Right ventricle myocardium inferior (tissue), 1 donor: ENCODE measurements around the gene PARVA. TPM values are rescaled to one million over a fixed set of nuclear protein-coding genes. Genes with fewer than 3 reads are reported as not detected.
A peak's percentile ranks its signal among the peaks of the same experiment; 100 is the strongest.

Source experiments
- ATAC-seq: fragments of 200-7000 bp; cut with Tn5 transposase; one replicate; pipeline ENCODE4 v1.9.1; 2020; ENCODE audit warnings: mild to moderate bottlenecking, moderate library complexity
- DNase-seq: peaks from one replicate; pipeline ENCODE4 v3.0.0; 2021; ENCODE audit errors: missing footprints
- intact Hi-C: fragments of 100-400 bp; cut with DNase I; formaldehyde crosslinking; loops from one replicate; pipeline ENCODE4 v1.11.0; 2022
- total RNA-seq: library from RNA; stranded (reverse); fragmentation: NEBNext Ultra II Directional; extraction: Animal tissue kit (Norgen Biotek cat#: 25700); gene quantifications from one replicate; pipeline ENCODE4 v1.2.1, GENCODE V29; 2021
- donor health status: DM: no; HTN: yes; CAD: no; lungs with severe emphysema.

The PARVA gene
- total RNA-seq, 1 donor from 2014 or later: 65.3 TPM

DNA sequence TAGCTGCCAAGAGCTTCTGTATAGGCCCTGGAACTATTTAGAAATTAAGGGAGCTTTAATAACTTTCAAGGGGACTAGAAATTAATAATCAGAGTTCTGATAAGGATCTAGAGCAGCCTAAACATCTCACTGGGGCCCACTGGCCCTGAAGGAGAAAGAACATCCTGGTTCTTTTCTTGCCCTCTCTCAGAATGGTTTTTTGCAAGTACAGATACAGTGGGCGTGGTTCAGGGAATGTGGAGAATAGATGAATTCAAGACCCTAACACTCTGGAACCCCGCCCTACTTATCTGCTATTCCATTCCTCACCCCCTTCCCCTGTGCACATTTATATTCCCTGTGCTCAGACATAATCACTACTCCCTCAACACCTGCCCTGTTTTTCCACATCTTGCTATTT is 90.2 kb downstream of the PARVA start:
- ATAC-seq (no peak), DNase-seq (no peak)
- intact Hi-C loops: no loop called here

DNA sequence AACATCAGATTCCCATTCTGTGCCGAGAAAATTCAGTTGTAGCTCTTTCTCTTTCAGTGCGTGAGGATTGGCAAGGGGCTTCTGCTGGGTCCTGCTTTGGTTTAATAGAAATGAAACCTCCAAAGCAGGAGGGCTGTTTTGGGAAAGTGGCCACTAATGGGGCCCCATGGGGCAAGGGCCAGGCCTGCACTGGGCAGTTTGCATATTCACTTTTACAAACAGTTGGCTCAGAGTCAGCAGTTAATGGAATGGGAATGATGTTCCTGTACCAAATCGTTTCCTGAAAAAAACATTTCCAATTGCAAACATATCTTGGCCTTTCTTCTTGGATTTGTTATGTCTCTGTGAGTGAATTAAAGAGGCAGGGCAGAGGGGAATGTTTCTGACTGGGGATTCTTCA is 92.1 kb downstream of the PARVA start:
- intact Hi-C loops: no loop called here
- DNase-seq (no peak), ATAC-seq (peak; percentile 69)

DNA sequence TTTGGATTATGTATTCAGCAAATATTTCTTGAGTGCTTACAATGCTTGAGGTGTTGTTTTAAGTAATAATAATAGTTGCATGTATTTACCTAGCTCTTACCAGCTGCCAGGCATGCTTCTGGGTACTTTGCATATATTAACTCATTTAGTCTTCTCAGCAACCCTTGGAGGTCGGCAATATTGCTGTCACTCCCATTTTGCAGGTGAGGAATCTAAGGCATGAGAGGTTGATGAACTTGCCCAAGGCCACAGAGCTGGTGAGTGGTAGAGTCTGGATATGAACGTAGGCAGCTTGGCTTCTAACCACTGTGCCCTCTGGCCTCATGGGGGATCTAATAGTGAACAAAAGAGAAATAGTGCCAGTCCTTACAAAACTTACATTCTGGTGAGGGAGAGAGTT is 92.9 kb downstream of the PARVA start:
- DNase-seq: no peak
- no peak for ATAC-seq
- intact Hi-C loops: no loop called here

GRCh38 chr11:12472401-12473005 is 95.1 kb downstream of the PARVA start:
- no peak for ATAC-seq
- no peak for DNase-seq
- intact Hi-C loops: no loop called here

GRCh38 chr11:12473381-12473780 is 96.0 kb downstream of the PARVA start:
- ATAC-seq (no peak), DNase-seq (no peak)
- intact Hi-C loops: no loop called here

DNA sequence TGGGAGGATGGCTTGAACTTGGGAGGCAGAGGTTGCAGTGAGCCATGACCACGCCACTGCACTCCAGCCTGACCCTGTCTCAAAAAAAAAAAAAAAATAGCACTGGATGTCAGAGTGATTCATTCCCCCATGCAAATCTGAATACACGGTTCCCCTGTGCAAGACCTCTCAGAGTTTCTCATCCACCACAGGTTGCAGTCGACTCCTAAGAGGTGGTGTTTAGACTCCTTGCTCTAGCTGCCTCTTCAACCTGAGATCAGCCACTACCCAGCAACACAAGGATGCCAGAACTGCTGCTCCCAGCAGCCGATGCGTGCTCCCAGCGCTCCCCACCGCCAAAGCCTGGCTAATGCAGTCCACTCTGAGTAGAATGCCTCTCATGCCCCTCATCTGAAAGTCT is 97.5 kb downstream of the PARVA start:
- intact Hi-C loops: no loop called here
- DNase-seq: no peak

GRCh38 chr11:12478743-12479142 is 101.4 kb downstream of the PARVA start:
- DNase-seq: no peak
- intact Hi-C loops: no loop called here
- peak; percentile 38 for ATAC-seq

More for the DNA sequence above, 97.5 kb downstream of the PARVA start:
- no peak for ATAC-seq

DNA sequence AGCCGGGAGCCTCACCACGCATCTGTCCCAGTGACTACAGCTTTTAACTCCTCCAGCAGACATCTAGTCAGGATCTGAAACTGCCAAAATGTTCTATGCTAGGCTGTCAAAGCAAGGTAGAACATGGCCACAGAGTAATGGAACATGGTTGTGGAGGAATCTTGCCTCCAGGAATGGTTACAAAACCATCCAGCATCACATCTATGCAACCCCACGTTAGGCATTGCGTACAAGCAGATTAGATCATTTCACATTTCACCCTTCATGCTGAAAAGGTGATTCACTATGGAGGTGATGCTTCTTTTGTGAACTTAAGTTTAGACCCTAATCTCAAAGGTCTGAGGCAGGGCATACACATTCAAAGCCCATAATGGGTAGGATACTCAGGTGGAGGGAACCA is 103.0 kb downstream of the PARVA start:
- ATAC-seq: no peak
- no peak for DNase-seq
- intact Hi-C loops: loop anchor here (10.0 kb wide), 2 partner anchors 106 to 414 kb away; partner anchors contain the start of gene PARVA

GRCh38 chr11:12482839-12483238 is 105.5 kb downstream of the PARVA start:
- peak; percentile 77 for ATAC-seq

DNA sequence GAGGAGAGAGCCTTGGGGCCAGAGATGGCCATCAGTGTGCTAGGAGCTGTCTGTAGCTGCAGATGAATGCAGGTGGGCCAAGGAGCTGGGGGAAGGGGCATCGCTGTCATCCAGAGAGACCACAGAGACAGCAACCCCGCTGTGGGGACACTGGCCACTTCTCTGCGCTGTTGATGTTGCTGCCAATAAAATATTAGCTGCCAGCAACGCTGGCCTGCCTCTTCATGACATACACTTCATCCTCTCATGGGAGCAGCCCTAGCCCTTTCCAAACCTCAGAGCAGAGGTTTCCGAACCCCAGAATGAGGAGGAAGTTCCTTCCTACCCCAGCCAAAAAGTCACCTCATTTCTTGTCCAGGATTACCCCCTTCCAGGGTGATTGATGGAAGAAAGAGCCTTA is 106.2 kb downstream of the PARVA start:
- peak; percentile 74 for ATAC-seq
- intact Hi-C loops: loop anchor here (10.0 kb wide), 2 partner anchors 109 to 411 kb away; partner anchors contain the start of gene PARVA
- no peak for DNase-seq

More at GRCh38 chr11:12482839-12483238, 105.5 kb downstream of the PARVA start:
- no peak for DNase-seq
- intact Hi-C loops: loop anchor here (10.0 kb wide), 2 partner anchors 108 to 412 kb away; partner anchors contain the start of gene PARVA

DNA sequence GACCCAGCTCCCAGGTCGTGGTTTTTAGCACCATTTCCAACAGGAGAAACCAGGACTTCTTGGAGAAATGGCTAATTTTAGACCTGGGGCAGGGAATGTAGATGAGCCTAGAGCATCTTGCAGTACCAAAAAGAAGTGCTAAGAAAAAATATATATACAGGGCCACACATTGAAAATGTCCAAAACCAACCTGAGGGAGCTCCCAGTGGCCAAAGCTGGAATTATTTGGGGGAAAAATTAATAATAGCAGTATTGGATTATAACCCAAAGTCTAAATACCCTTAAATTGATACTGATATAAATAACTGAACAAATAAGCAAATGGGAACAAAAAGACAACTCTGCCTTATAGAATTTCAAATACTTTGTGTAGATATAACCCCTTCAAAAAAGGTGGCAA is 108.0 kb downstream of the PARVA start:
- ATAC-seq: no peak
- no peak for DNase-seq
- intact Hi-C loops: loop anchor here (10.0 kb wide), 2 partner anchors 111 to 409 kb away; partner anchors contain the start of gene PARVA

GRCh38 chr11:12489246-12489772 is 111.9 kb downstream of the PARVA start:
- intact Hi-C loops: loop anchor here (10.0 kb wide), 2 partner anchors 115 to 405 kb away; partner anchors contain the start of gene PARVA
- ATAC-seq (no peak), DNase-seq (no peak)

- DNase-seq (no peak), ATAC-seq (no peak)
- intact Hi-C loops: loop anchor here (5.0 kb wide), 1 partner anchor 103 kb away; no protein-coding TSS in a partner anchor
Measured at GRCh38 chr11:12494699-12495098, 117.3 kb downstream of the PARVA start.

DNA sequence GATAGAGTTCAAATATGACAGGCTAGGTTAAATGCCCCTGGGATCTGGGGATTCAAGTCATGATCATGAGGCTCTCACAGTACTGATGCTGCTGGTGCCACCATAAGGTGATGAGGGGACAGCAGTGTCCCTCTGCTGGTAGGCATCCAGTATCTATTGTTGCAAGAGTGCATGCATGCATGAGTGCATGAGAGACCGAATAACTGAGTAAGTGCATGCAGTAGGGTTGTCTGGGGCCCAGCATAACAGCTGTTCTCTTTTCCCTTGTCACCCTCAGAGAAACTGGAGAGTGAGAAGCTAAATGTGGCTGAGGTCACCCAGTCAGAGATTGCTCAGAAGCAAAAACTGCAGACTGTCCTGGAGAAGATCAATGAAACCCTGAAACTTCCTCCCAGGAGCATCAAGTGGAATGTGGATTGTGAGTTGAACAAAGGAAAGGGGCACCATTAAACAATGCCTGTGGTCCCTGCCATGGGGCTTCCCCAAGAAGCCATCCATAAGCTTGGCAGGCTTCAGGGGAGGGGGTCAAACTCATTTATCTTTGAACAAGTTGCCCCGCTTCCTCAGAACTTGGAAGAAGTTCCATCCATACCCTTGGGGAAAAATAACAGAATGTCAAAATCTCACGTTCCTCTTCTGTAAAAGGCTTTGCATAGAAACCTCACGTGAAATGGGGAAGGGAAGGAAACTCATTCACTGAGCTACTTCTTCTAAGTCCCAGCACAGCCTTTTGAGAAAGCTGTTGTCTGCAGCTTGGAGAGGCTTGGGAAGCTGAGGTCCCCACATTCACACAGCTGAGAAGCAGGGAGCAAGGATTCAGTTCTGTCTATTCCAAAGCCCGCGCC is 119.0 kb downstream of the PARVA start:
- DNase-seq (no peak), ATAC-seq (no peak)
- intact Hi-C loops: loop anchor here (5.0 kb wide), 1 partner anchor 101 kb away; no protein-coding TSS in a partner anchor

DNA sequence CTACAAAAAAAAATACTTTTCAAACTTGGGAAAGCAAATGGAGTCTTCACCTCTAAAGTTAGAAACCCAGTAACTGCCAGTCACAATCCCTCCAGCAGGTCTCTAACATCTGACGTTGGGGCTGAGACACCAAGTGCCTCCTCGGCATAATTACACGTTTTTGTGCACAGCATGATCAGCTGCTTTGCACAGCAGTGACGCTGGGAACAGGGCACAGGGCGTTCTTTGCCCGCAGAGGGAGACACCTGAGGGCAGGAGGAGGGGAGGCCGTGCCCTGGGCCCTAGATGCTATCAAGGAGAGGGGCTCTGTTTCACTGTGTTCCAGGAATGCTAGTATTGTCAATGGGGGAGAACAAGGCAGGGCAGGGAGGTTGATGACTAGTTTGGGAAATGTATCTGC is 120.1 kb downstream of the PARVA start:
- ATAC-seq: no peak
- no peak for DNase-seq
- intact Hi-C loops: loop anchor here (5.0 kb wide), 1 partner anchor 100 kb away; no protein-coding TSS in a partner anchor

DNA sequence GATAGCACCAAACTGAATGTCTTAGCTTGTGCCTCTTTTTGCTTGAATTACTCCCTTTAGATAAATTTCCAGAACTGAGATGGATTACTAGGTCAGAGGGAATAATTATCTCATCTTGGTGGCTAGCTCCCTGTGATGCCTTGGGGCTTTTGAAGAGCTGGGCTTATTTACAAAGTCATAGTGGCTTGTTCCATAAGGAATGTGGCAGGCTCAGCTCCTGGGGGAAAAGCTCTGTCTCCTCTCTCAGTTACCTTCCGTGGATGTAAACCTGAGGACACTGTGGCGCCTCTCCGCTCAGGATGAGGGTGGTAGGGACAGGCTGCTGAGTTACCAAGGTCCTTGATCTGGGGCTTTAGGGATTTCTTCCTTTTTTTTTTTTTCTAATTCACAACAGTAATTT is 121.7 kb downstream of the PARVA start:
- intact Hi-C loops: loop anchor here (5.0 kb wide), 1 partner anchor 98 kb away; no protein-coding TSS in a partner anchor
- no peak for DNase-seq
- no peak for ATAC-seq

DNA sequence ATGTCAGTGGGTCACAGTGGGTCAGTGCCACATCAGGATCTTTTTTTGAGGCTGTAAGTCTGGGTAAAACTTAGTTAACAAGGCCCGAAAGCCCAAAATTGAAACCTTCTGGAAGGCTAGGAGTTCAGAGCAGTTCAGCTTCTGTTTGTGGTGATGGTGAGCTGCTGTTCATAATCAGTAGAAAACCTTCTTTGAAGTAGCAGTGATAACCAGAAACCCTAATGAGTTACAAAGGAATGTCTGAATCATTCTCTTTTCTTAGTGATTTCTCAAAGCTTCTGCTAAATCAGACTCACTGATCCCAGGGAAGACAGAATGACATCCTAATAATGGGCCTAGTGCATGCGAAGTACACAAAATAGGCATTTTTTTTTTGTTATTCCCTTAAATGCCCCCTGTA is 124.7 kb downstream of the PARVA start:
- DNase-seq: no peak
- intact Hi-C loops: loop anchor here (10.0 kb wide), 1 partner anchor 167 kb away; no protein-coding TSS in a partner anchor
- ATAC-seq: no peak

DNA sequence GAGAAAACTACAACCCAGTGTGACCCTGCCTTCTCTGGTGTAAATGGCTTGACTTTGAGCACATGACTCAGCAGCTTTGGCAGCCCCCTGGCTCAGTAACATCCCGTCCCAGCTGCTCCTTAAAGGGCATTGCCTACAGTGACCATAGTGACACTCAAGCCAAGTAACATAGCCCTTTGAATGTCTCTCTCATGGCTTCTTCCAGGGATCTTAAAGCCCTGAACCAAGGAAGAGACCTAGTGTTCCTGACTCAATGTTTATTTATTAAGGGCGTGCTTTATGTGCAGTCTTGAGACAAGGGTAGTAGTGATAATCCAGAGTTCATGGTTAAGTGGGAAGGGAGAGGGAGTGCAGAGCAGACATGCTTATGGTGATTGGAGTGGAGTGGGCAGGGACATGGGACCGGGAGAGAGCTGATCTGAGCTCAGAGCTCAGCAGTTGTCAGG is 125.7 kb downstream of the PARVA start:
- intact Hi-C loops: loop anchor here (10.0 kb wide), 1 partner anchor 168 kb away; no protein-coding TSS in a partner anchor
- no peak for DNase-seq
- ATAC-seq: peak; percentile 55

DNA sequence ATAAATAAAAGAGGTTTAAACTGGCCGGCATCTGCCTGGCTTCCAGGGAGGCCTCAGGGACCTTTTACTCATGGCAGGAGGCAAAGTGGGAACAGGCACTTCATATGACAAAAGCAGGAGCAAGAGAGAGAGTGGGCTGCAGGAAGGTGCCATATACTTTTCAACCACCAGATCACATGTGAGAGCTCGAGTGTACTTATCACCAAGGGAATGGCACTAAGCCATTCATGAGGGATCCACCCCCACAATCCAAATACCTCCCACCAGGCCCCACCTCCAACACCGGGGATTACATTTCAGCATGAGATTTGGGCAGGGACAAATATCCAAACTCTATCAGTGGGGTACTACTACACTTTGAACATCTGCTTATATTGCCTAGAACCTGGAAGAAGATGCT is 126.5 kb downstream of the PARVA start:
- intact Hi-C loops: loop anchor here (10.0 kb wide), 1 partner anchor 169 kb away; no protein-coding TSS in a partner anchor
- DNase-seq: no peak
- no peak for ATAC-seq
